HG02798 (cell line): Measurements from ENCODE around the gene WWTR1.
A peak's percentile ranks its signal among the peaks of the same experiment; 100 is the strongest.

Experiments
- ATAC-seq: cut with Tn5 transposase; IDR thresholded peaks from one replicate; pipeline ENCODE4 v1.9.1; 2021; ENCODE audit warnings: mild to moderate bottlenecking; ENCODE audit not compliant: unreplicated experiment, poor library complexity

The WWTR1 gene

GRCh38 chr3:149542375-149543312 is 115.2 kb downstream of the WWTR1 start:
- no peak for ATAC-seq

GRCh38 chr3:149541091-149541491 is 116.7 kb downstream of the WWTR1 start:
- ATAC-seq, result no peak

GRCh38 chr3:149538371-149538770 is 119.5 kb downstream of the WWTR1 start:
- no peak for ATAC-seq

- no peak for ATAC-seq
Measured at GRCh38 chr3:149536429-149536828, 121.4 kb downstream of the WWTR1 start.

- no peak for ATAC-seq
Measured at GRCh38 chr3:149535333-149535685, 122.5 kb downstream of the WWTR1 start.

- ATAC-seq, result no peak
Measured at GRCh38 chr3:149534671-149535332, 123.0 kb downstream of the WWTR1 start.

GRCh38 chr3:149534082-149534481 is 123.7 kb downstream of the WWTR1 start:
- no peak for ATAC-seq

GRCh38 chr3:149532489-149533180 is 125.2 kb downstream of the WWTR1 start:
- peak; percentile 43 for ATAC-seq

GRCh38 chr3:149529099-149529498 is 128.7 kb downstream of the WWTR1 start:
- no peak for ATAC-seq

- ATAC-seq, result no peak
Measured at GRCh38 chr3:149528340-149528650, 129.5 kb downstream of the WWTR1 start.

- no peak for ATAC-seq
Measured at GRCh38 chr3:149527531-149528339, 130.1 kb downstream of the WWTR1 start.

GRCh38 chr3:149523512-149524299 is 134.1 kb downstream of the WWTR1 start:
- ATAC-seq, result no peak

- no peak for ATAC-seq
Measured at GRCh38 chr3:149519912-149520311, 137.9 kb downstream of the WWTR1 start.

- ATAC-seq, result no peak
Measured at GRCh38 chr3:149516920-149517319, 140.9 kb downstream of the WWTR1 start.

- no peak for ATAC-seq
Measured at GRCh38 chr3:149515249-149515648, 142.6 kb downstream of the WWTR1 start.

GRCh38 chr3:149514471-149514870 is 143.4 kb downstream of the WWTR1 start:
- ATAC-seq, result no peak

- peak; percentile 84 for ATAC-seq
Measured at GRCh38 chr3:149512073-149512782, 145.6 kb downstream of the WWTR1 start.

GRCh38 chr3:149511040-149511626 is 146.7 kb downstream of the WWTR1 start:
- no peak for ATAC-seq

- ATAC-seq, result no peak
Measured at GRCh38 chr3:149510480-149510879, 147.3 kb downstream of the WWTR1 start.
